HCT116 (cell line): ENCODE results near the gene RIMOC1. TPM values are rescaled to one million over a fixed set of nuclear protein-coding genes. Genes with fewer than 3 reads are reported as not detected.

Source experiments
- ATAC-seq: fragments of 200-7000 bp; cut with Tn5 transposase; 2 replicates; pipeline ENCODE4 v1.9.1; 2020; ENCODE audit warnings: mild to moderate bottlenecking, moderate library complexity
- BruUV-seq: library from RNA; stranded (reverse); fragments of 400-500 nt; replicated peaks from 2 replicates; lab custom pipeline; 2021; lab: Mats Ljungman, UMichigan
- CTCF ChIA-PET: fragments of 300-600 bp; sonication (Branson Sonifier 250); formaldehyde crosslinking; loops from one replicate; lab custom pipeline; 2021; ENCODE audit warnings: antibody characterized with exemption; lab: Charles Lee
- POLR2A ChIA-PET: fragments of 300-600, 350-600 bp; sonication (Branson Sonifier 250); formaldehyde crosslinking; loops from one replicate; lab custom pipeline; 2021; ENCODE audit warnings: antibody characterized with exemption; lab: Charles Lee
- RAD21 ChIA-PET, 2 experiments: fragments of 300-600 bp; sonication (Branson Sonifier 250); formaldehyde crosslinking; loops; one replicate each; lab custom pipeline; 2023; ENCODE audit warnings: low total read pairs in 2 of 2; ENCODE audit not compliant: uncharacterized antibody in 2 of 2, unreplicated experiment in 2 of 2, low non-redundant PET in 1 of 2; lab: Charles Lee
- DNase-seq: peaks from one replicate; pipeline ENCODE4 v3.0.0-alpha.2; 2010; ENCODE audit warnings: low read depth, low spot score
- H2AFZ ChIP-seq: fragments of 200-600 bp; shearing (Covaris generic), sonication (generic); 2 replicates; pipeline ENCODE4 v1.6.1; 2017; ENCODE audit warnings: low read depth, mixed run types, mixed read lengths, antibody characterized with exemption, low read length; ENCODE audit not compliant: poor library complexity, severe bottlenecking
- H3K27ac ChIP-seq: 2 replicates; pipeline ENCODE4 v1.5.1; 2012; ENCODE audit warnings: low read depth, low read length
- H3K27me3 ChIP-seq: fragments of 200-600 bp; sonication (generic); 2 replicates; pipeline ENCODE4 v1.6.1; 2016; ENCODE audit warnings: mixed run types, low read length, mixed read lengths; ENCODE audit not compliant: insufficient read depth
- H3K36me3 ChIP-seq, 2 experiments: fragments of 200-500 bp in 1 of 2; fragments of 200-600 bp in 1 of 2; sonication (Bioruptor generic) in 1 of 2; sonication (generic) in 1 of 2; 2 replicates each; pipeline versions ENCODE4 v1.5.1 to v1.6.1; 2014 to 2016; ENCODE audit warnings: low read length in 2 of 2, inconsistent platforms in 1 of 2, mixed read lengths in 1 of 2, mixed run types in 1 of 2; ENCODE audit not compliant: insufficient read depth in 2 of 2, control insufficient read depth in 1 of 2
- H3K4me1 ChIP-seq, 2 experiments: fragments of 200-600 bp in 1 of 2; sonication (generic) in 1 of 2; 2 replicates each; pipeline versions ENCODE4 v1.5.1 to v1.6.1; 2012 to 2017; ENCODE audit warnings: low read length in 2 of 2, inconsistent platforms in 1 of 2, mild to moderate bottlenecking in 1 of 2, mixed read lengths in 1 of 2, mixed run types in 1 of 2, moderate library complexity in 1 of 2; ENCODE audit not compliant: insufficient read depth in 2 of 2, control insufficient read depth in 1 of 2
- H3K4me2 ChIP-seq: fragments of 200-600 bp; sonication (generic); 2 replicates; pipeline ENCODE4 v1.6.1; 2017; ENCODE audit warnings: mixed run types, low read length, mixed read lengths
- H3K4me3 ChIP-seq, 2 experiments: fragments of 200-600 bp in 1 of 2; sonication (generic) in 1 of 2; replicated peaks in 1 of 2; 2 replicates each; pipeline ENCODE4 v1.5.1; 2011 to 2016; ENCODE audit warnings: low read length in 2 of 2, control low read depth in 1 of 2, low read depth in 1 of 2, mild to moderate bottlenecking in 1 of 2, mixed read lengths in 1 of 2, mixed run types in 1 of 2
- H3K79me2 ChIP-seq: fragments of 200-600 bp; sonication (generic); 2 replicates; pipeline ENCODE4 v1.6.1; 2017; ENCODE audit warnings: mild to moderate bottlenecking, mixed run types, low read length, moderate library complexity, mixed read lengths; ENCODE audit not compliant: insufficient read depth
- H3K9ac ChIP-seq: fragments of 200-600 bp; sonication (generic); 2 replicates; pipeline ENCODE4 v1.6.1; 2016; ENCODE audit warnings: low read length, mixed read lengths
- H3K9me2 ChIP-seq: fragments of 200-600 bp; sonication (generic), shearing (Covaris generic); 2 replicates; pipeline ENCODE4 v1.6.1; 2017; ENCODE audit warnings: mixed run types, mild to moderate bottlenecking, moderate library complexity; ENCODE audit not compliant: insufficient read depth
- H3K9me3 ChIP-seq, 2 experiments: fragments of 200-500 bp in 1 of 2; fragments of 200-600 bp in 1 of 2; sonication (Bioruptor generic) in 1 of 2; sonication (generic) in 1 of 2; 2 replicates each; pipeline ENCODE4 v1.6.1; 2014 to 2017; ENCODE audit warnings: low read length in 2 of 2, mixed read lengths in 2 of 2, inconsistent platforms in 1 of 2, low read depth in 1 of 2, mild to moderate bottlenecking in 1 of 2, mixed run types in 1 of 2, moderate library complexity in 1 of 2; ENCODE audit not compliant: control insufficient read depth in 1 of 2, insufficient read depth in 1 of 2
- H4K20me1 ChIP-seq: fragments of 200-600 bp; sonication (generic), shearing (Covaris generic); 2 replicates; pipeline ENCODE4 v1.6.1; 2017; ENCODE audit warnings: mixed run types, mild to moderate bottlenecking, moderate library complexity; ENCODE audit not compliant: insufficient read depth
- ATF3 ChIP-seq: IDR thresholded peaks from 2 replicates; pipeline ENCODE4 v1.6.1; 2012
- CBX3 ChIP-seq: IDR thresholded peaks from 2 replicates; pipeline ENCODE4 v1.6.1; 2012; ENCODE audit warnings: low read depth
- EZH2 ChIP-seq: fragments of 200-600 bp; sonication (generic); IDR thresholded peaks from 2 replicates; pipeline ENCODE4 v1.6.1; 2017; ENCODE audit warnings: antibody characterized with exemption, mixed run types
- EZH2phosphoT487 ChIP-seq: fragments of 200-600 bp; IDR thresholded peaks from 2 replicates; pipeline ENCODE4 v1.6.1; 2018; ENCODE audit warnings: antibody characterized with exemption, borderline replicate concordance
- FOSL1 ChIP-seq: IDR thresholded peaks from 2 replicates; pipeline ENCODE4 v1.6.1; 2012; ENCODE audit warnings: low read depth
- JUND ChIP-seq: IDR thresholded peaks from 2 replicates; pipeline ENCODE4 v1.6.1; 2012
- MAX ChIP-seq: IDR thresholded peaks from 2 replicates; pipeline ENCODE4 v1.6.1; 2012
- POLR2AphosphoS5 ChIP-seq: IDR thresholded peaks from 2 replicates; pipeline ENCODE4 v1.6.1; 2011; ENCODE audit warnings: mild to moderate bottlenecking, low read depth, low read length, moderate library complexity
- SIN3A ChIP-seq: IDR thresholded peaks from 2 replicates; pipeline ENCODE4 v1.6.1; 2012; ENCODE audit warnings: low read depth
- SP1 ChIP-seq: IDR thresholded peaks from 2 replicates; pipeline ENCODE4 v1.6.1; 2012; ENCODE audit warnings: low read depth
- TCF7L2 ChIP-seq: IDR thresholded peaks from 2 replicates; pipeline ENCODE4 v1.7.0; 2011; ENCODE audit warnings: borderline replicate concordance, inconsistent platforms; ENCODE audit not compliant: insufficient read depth, insufficient read length; ENCODE audit errors: extremely low read depth
- YY1 ChIP-seq: IDR thresholded peaks from 2 replicates; pipeline ENCODE4 v1.6.1; 2011; ENCODE audit warnings: low read length, low read depth, moderate library complexity, mild to moderate bottlenecking; ENCODE audit not compliant: insufficient replicate concordance; ENCODE audit errors: extremely low read depth
- ZNF274 ChIP-seq: fragments of 200-500 bp; sonication (Bioruptor generic); IDR thresholded peaks from 2 replicates; pipeline ENCODE4 v1.6.1; 2014; ENCODE audit warnings: mild to moderate bottlenecking, low read depth, low read length, inconsistent platforms
- intact Hi-C: fragments of 100-400 bp; cut with micrococcal nuclease; formaldehyde crosslinking; loops from 2 replicates; pipeline ENCODE4 v1.10.0; 2022
- total RNA-seq: library from RNA; stranded (reverse); gene quantifications from one replicate; pipeline ENCODE4 v1.2.1, GENCODE V29; 2021; ENCODE audit not compliant: unreplicated experiment
- TF ChIP-seq, protein P1 (sequence below): IDR thresholded peaks from 2 replicates; pipeline ENCODE4 v1.6.1; 2012; ENCODE audit warnings: low read depth
- TF ChIP-seq, protein P2 (sequence below): IDR thresholded peaks from 2 replicates; pipeline ENCODE4 v1.6.1; 2011; ENCODE audit warnings: mild to moderate bottlenecking, low read length, moderate library complexity; ENCODE audit not compliant: insufficient replicate concordance; ENCODE audit errors: extremely low read depth

Gene RIMOC1
- total RNA-seq, 1 experiment from 2014 or later: 28.2 TPM

DNA sequence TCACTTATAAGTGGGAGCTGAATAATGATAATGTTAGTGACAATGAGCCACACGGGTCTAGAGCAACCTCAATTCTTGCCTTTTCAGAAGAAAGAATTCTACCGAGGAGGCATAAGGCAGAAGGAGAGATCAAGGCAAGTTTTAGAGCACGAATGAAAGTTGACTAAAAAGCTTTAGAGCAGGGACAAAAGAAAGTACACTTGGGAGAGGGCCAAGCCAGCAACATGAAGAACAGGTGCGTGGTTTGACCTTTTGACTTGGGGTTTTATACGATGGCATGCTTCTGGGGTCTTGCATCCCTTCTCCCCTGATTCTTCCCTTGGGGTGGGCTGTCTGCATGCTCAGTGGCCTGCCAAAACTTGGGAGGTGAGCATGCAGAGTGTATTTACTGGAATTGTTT is 21.4 kb upstream of the RIMOC1 start:
- POLR2A ChIA-PET: no interaction called here
- Histone ChIP-seq H3K4me2 (no peak overlapping the region), H3K9ac (no peak overlapping the region), H3K79me2 (no peaks in the 10 kb centered on the region), H4K20me1 (no peaks in the 10 kb centered on the region), H3K27ac (no peak overlapping the region), H3K36me3 (no peaks in the 10 kb centered on the region), H3K27me3 (no peaks in the 10 kb centered on the region), H3K4me1 (no peaks in the 10 kb centered on the region), H3K9me2 (no peaks in the 10 kb centered on the region; the same call in 1 of the 2 replicates), H3K9me3 (no peaks in the 10 kb centered on the region), H3K4me3 (no peak overlapping the region), H2AFZ (no peak overlapping the region)
- no peak for DNase-seq
- ATAC-seq: no peak
- CTCF ChIA-PET: no interaction called here
- RAD21 ChIA-PET: no interaction called here
- no TSS peak for BruUV-seq
- TF ChIP-seq, protein P1, sequence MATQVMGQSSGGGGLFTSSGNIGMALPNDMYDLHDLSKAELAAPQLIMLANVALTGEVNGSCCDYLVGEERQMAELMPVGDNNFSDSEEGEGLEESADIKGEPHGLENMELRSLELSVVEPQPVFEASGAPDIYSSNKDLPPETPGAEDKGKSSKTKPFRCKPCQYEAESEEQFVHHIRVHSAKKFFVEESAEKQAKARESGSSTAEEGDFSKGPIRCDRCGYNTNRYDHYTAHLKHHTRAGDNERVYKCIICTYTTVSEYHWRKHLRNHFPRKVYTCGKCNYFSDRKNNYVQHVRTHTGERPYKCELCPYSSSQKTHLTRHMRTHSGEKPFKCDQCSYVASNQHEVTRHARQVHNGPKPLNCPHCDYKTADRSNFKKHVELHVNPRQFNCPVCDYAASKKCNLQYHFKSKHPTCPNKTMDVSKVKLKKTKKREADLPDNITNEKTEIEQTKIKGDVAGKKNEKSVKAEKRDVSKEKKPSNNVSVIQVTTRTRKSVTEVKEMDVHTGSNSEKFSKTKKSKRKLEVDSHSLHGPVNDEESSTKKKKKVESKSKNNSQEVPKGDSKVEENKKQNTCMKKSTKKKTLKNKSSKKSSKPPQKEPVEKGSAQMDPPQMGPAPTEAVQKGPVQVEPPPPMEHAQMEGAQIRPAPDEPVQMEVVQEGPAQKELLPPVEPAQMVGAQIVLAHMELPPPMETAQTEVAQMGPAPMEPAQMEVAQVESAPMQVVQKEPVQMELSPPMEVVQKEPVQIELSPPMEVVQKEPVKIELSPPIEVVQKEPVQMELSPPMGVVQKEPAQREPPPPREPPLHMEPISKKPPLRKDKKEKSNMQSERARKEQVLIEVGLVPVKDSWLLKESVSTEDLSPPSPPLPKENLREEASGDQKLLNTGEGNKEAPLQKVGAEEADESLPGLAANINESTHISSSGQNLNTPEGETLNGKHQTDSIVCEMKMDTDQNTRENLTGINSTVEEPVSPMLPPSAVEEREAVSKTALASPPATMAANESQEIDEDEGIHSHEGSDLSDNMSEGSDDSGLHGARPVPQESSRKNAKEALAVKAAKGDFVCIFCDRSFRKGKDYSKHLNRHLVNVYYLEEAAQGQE: no peak
- TF ChIP-seq, protein P2, sequence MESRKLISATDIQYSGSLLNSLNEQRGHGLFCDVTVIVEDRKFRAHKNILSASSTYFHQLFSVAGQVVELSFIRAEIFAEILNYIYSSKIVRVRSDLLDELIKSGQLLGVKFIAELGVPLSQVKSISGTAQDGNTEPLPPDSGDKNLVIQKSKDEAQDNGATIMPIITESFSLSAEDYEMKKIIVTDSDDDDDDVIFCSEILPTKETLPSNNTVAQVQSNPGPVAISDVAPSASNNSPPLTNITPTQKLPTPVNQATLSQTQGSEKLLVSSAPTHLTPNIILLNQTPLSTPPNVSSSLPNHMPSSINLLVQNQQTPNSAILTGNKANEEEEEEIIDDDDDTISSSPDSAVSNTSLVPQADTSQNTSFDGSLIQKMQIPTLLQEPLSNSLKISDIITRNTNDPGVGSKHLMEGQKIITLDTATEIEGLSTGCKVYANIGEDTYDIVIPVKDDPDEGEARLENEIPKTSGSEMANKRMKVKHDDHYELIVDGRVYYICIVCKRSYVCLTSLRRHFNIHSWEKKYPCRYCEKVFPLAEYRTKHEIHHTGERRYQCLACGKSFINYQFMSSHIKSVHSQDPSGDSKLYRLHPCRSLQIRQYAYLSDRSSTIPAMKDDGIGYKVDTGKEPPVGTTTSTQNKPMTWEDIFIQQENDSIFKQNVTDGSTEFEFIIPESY: no peak
- no peak for TF ChIP-seq ZNF274
- no peak for TF ChIP-seq FOSL1
- TF ChIP-seq JUND: no peak
- TF ChIP-seq SIN3A: no peak
- TF ChIP-seq EZH2: no peak
- TF ChIP-seq YY1: no peak
- TF ChIP-seq SP1: no peak
- TF ChIP-seq CBX3: no peak
- TF ChIP-seq TCF7L2: no peak
- no peak for TF ChIP-seq MAX
- TF ChIP-seq ATF3: no peak
- no peak for TF ChIP-seq POLR2AphosphoS5
- no peak for TF ChIP-seq EZH2phosphoT487
- intact Hi-C loops: no loop called here
